Osteocyte (in vitro differentiated cells): Measurements from ENCODE around the gene FMO3. TPM values are rescaled to one million over a fixed set of nuclear protein-coding genes. Genes with fewer than 3 reads are reported as not detected.

Experiments used
- DNase-seq: peaks from one replicate; pipeline ENCODE4 v3.0.0; 2021; ENCODE audit warnings: mixed read lengths; ENCODE audit not compliant: unreplicated experiment; ENCODE audit errors: extremely low spot score
- H3K27ac Mint-ChIP-seq: one replicate; pipeline ENCODE4 v1.8.0; 2021; ENCODE audit warnings: mild to moderate bottlenecking, mixed read lengths; ENCODE audit not compliant: unreplicated experiment
- H3K27me3 Mint-ChIP-seq: one replicate; pipeline ENCODE4 v1.8.0; 2021; ENCODE audit warnings: mixed read lengths; ENCODE audit not compliant: unreplicated experiment
- H3K36me3 Mint-ChIP-seq: one replicate; pipeline ENCODE4 v1.8.0; 2021; ENCODE audit warnings: mixed read lengths; ENCODE audit not compliant: unreplicated experiment
- H3K4me1 Mint-ChIP-seq: one replicate; pipeline ENCODE4 v1.8.0; 2021; ENCODE audit warnings: mixed read lengths; ENCODE audit not compliant: unreplicated experiment
- H3K4me3 Mint-ChIP-seq: one replicate; pipeline ENCODE4 v1.8.0; 2021; ENCODE audit warnings: mild to moderate bottlenecking, moderate library complexity, mixed read lengths; ENCODE audit not compliant: unreplicated experiment
- H3K9me3 Mint-ChIP-seq: one replicate; pipeline ENCODE4 v1.8.0; 2021; ENCODE audit warnings: mixed read lengths; ENCODE audit not compliant: unreplicated experiment
- CTCF ChIP-seq: fragments of 200-600 bp; sonication (generic); IDR thresholded peaks from 2 replicates; pipeline ENCODE4 v1.5.0; 2021; ENCODE audit warnings: antibody characterized with exemption, mild to moderate bottlenecking, moderate library complexity
- total RNA-seq: library from RNA; stranded (reverse); gene quantifications from 2 replicates; pipeline ENCODE4 v1.2.1, GENCODE V29; 2021

Gene FMO3
- total RNA-seq, 1 donor from 2014 or later: 1.0 TPM

- no peaks in the 10 kb centered on the region for H3K9me3 Mint-ChIP-seq
- no peak overlapping the region for H3K4me3 Mint-ChIP-seq
- peaks cover 15% of the 10 kb centered on the region for H3K4me1 Mint-ChIP-seq
- DNase-seq: no peak
- H3K27ac Mint-ChIP-seq: no peak overlapping the region
- no peak for TF ChIP-seq CTCF
- H3K36me3 Mint-ChIP-seq: peaks cover 6% of the 10 kb centered on the region
- H3K27me3 Mint-ChIP-seq: peaks cover 10% of the 10 kb centered on the region
These were observed 13.2 kb downstream of the FMO3 start for GRCh38 chr1:171103862-171104261.

GRCh38 chr1:171107262-171107940, 16.7 kb downstream of the FMO3 start:
- Mint-ChIP-seq H3K4me3 (no peak overlapping the region), H3K9me3 (peaks cover 3% of the 10 kb centered on the region), H3K4me1 (peaks cover 43% of the 10 kb centered on the region), H3K36me3 (peaks cover 3% of the 10 kb centered on the region), H3K27me3 (peaks cover 4% of the 10 kb centered on the region), H3K27ac (no peak overlapping the region)
- DNase-seq: no peak
- TF ChIP-seq CTCF: peak; percentile 50

- TF ChIP-seq CTCF: no peak
- Mint-ChIP-seq H3K27ac (peak overlapping the region; percentile 27), H3K27me3 (peaks cover 4% of the 10 kb centered on the region), H3K4me3 (no peak overlapping the region), H3K36me3 (peaks cover 3% of the 10 kb centered on the region), H3K9me3 (peaks cover 3% of the 10 kb centered on the region), H3K4me1 (peaks cover 49% of the 10 kb centered on the region)
- no peak for DNase-seq
These were observed 17.3 kb downstream of the FMO3 start for GRCh38 chr1:171107969-171108368.

- Mint-ChIP-seq H3K27ac (no peak overlapping the region), H3K36me3 (peaks cover 8% of the 10 kb centered on the region), H3K4me3 (no peak overlapping the region), H3K4me1 (peaks cover 69% of the 10 kb centered on the region), H3K27me3 (peaks cover 3% of the 10 kb centered on the region), H3K9me3 (peaks cover 3% of the 10 kb centered on the region)
- TF ChIP-seq CTCF: no peak
- DNase-seq: no peak
These were observed 19.3 kb downstream of the FMO3 start for GRCh38 chr1:171109966-171110365.

GRCh38 chr1:171110621-171111326, 20.1 kb downstream of the FMO3 start:
- peaks cover 3% of the 10 kb centered on the region for H3K9me3 Mint-ChIP-seq
- no peak for TF ChIP-seq CTCF
- no peak overlapping the region for H3K4me3 Mint-ChIP-seq
- no peaks in the 10 kb centered on the region for H3K27me3 Mint-ChIP-seq
- H3K36me3 Mint-ChIP-seq: peaks cover 8% of the 10 kb centered on the region
- H3K4me1 Mint-ChIP-seq: peaks cover 71% of the 10 kb centered on the region
- no peak for DNase-seq
- peak overlapping the region; percentile 53 for H3K27ac Mint-ChIP-seq
